ENCODE data around the gene KLHL36. TPM values are rescaled to one million over a fixed set of nuclear protein-coding genes. Genes with fewer than 3 reads are reported as not detected.
"Not testable (repeated sequence)": the region's sequence is repeated elsewhere in the genome, so short reads cannot be mapped to it uniquely, and the experiment has no call there.

Gene KLHL36
- total and polyA plus RNA-seq, 10 donors = 17.8 to 93.6 (median 66.9) TPM

DNA sequence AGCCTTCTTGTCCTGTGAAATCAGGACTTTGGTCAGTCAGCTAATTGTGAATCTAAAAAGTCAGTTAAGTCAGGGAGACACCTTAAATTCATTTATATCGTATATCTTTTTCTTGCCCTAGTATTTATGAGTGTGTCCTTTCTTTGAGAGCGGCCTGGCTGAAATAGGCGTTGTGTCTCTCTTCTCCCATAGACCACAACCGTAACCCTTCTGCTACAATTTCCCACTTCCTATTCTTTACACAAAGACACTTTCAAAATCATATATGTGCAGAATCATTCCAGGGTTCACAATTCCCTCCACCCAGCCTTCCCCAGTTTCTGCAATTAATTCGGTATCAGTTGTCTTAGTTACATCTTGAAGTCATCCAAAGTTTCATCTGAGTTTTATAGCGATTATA, 16.4 kb upstream of the KLHL36 start:
- WGBS, 5 donors = 46 to 70% (median 59%) methylated on average over 6 of the region's 6 CpGs
- intact Hi-C loops (cut with DNase I; ENCODE audit: low total_unique reads) = no loop called here

DNA sequence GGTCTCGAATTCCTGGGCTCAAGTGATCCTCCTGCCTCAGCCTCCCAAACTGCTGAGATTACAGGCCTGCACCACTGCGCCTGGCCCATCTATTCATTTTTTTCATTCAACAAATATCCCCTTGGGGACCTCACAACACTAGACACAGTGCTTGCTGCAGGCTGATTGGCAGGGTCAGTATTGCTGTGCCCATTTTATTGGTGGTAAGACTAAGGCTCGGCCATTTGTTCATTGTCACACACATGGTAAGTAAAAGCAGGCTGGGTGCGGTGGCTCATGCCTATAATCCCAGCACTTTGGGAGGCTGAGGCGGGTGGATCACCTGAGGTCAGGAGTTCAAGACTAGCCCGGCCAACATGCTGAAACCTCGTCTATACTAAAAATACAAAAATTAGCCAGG, 15.4 kb upstream of the KLHL36 start:
- DNase-seq; H3K27ac ChIP-seq; H3K4me3 ChIP-seq; intact Hi-C loops (cut with DNase I; ENCODE audit: low total_unique reads); H3K9me3 ChIP-seq; H3K36me3 ChIP-seq; H3K27me3 ChIP-seq (replicated peaks in 1 of 7): not testable (repeated sequence)
- peaks cover 0 to 54% (median 24%) of the 10 kb centered on the region in 6 donors for H3K4me1 ChIP-seq
- WGBS, 5 donors = 92 to 97% (median 96%) methylated on average over 7 of the region's 7 CpGs

More for the DNA sequence above, 16.4 kb upstream of the KLHL36 start:
- Histone ChIP-seq H3K27ac (peak overlapping the region in 3 of 8 donors; percentile 31 to 54 (median 35)), H3K27me3 (replicated peaks in 1 of 7) (no peaks in the 10 kb centered on the region), H3K36me3 (no peaks in the 10 kb centered on the region), H3K4me1 (peaks cover 0 to 45% (median 24%) of the 10 kb centered on the region in 6 donors), H3K4me3 (no peak overlapping the region), H3K9me3 (no peaks in the 10 kb centered on the region)
- TF ChIP-seq, protein P1, sequence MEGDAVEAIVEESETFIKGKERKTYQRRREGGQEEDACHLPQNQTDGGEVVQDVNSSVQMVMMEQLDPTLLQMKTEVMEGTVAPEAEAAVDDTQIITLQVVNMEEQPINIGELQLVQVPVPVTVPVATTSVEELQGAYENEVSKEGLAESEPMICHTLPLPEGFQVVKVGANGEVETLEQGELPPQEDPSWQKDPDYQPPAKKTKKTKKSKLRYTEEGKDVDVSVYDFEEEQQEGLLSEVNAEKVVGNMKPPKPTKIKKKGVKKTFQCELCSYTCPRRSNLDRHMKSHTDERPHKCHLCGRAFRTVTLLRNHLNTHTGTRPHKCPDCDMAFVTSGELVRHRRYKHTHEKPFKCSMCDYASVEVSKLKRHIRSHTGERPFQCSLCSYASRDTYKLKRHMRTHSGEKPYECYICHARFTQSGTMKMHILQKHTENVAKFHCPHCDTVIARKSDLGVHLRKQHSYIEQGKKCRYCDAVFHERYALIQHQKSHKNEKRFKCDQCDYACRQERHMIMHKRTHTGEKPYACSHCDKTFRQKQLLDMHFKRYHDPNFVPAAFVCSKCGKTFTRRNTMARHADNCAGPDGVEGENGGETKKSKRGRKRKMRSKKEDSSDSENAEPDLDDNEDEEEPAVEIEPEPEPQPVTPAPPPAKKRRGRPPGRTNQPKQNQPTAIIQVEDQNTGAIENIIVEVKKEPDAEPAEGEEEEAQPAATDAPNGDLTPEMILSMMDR (IDR thresholded peaks at IDR 0.05 in 8 of 11, conservative IDR thresholded peaks at IDR 0.05 in 3 of 11) = no peak
- no peak for TF ChIP-seq POLR2AphosphoS5 (IDR thresholded peaks at IDR 0.05)
- no peak for TF ChIP-seq POLR2A (IDR thresholded peaks at IDR 0.05)
- DNase-seq = no peak

DNA sequence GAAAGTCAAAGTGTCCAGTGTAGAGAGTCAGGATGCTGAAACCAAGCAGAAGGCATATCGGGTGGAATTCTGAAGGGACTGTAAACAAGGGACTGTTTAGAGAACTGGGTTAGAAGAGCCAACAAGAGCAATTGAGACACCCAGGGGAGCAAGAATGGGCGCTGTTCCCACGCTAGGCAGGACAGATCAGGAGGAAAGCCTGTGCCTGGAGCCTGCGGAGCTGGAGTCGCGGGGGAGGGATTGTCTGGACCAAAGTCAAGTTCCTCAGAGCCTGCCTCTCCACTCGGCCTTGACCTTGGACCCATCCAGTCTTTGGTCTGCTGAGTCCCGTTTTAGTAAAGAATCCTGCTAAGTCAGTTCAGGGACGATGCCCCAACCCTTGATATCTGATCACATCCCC, 14.7 kb upstream of the KLHL36 start:
- peak in 2 of 3 donors; percentile 21 to 44 for TF ChIP-seq POLR2AphosphoS5 (IDR thresholded peaks at IDR 0.05)
- TF ChIP-seq, protein P1 (IDR thresholded peaks at IDR 0.05 in 8 of 11, conservative IDR thresholded peaks at IDR 0.05 in 3 of 11) = no peak
- peak overlapping the region in 2 of 8 donors; percentile 15 to 17 for H3K27ac ChIP-seq
- WGBS, 5 donors = 59 to 73% (median 68%) methylated on average over 9 of the region's 9 CpGs
- no peaks in the 10 kb centered on the region for H3K27me3 ChIP-seq (replicated peaks in 1 of 7)
- H3K36me3 ChIP-seq = no peaks in the 10 kb centered on the region
- H3K4me1 ChIP-seq = peaks cover 0 to 55% (median 22%) of the 10 kb centered on the region in 6 donors
- intact Hi-C loops (cut with DNase I; ENCODE audit: low total_unique reads) = no loop called here
- no peaks in the 10 kb centered on the region for H3K9me3 ChIP-seq
- H3K4me3 ChIP-seq = no peak overlapping the region
- DNase-seq = no peak

DNA sequence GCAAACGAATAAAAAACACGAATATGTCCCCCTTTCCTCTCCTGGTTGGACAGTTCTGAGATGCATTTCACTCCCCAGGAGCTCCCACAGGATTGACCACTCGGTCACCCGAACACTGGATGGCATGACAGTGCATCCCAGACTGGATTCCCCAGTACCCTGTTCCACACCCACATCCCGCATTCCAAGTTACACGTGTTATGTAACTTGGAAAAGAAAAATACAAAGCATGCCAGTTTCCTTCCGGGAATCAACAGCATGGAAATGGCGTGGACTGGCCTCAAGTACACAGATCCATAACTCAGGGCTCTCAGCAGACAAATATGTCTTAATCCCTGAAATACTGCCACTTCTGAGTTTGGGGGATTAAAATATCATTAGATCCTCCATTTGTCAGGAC, 12.6 kb upstream of the KLHL36 start:
- intact Hi-C loops (cut with DNase I; ENCODE audit: low total_unique reads) = no loop called here
- WGBS, 5 donors = 64 to 90% (median 81%) methylated on average over 8 of the region's 8 CpGs
- Histone ChIP-seq H3K36me3 (no peaks in the 10 kb centered on the region), H3K27me3 (replicated peaks in 1 of 7) (no peaks in the 10 kb centered on the region), H3K9me3 (no peaks in the 10 kb centered on the region), H3K27ac (no peak overlapping the region), H3K4me3 (no peak overlapping the region), H3K4me1 (peaks cover 5 to 61% (median 32%) of the 10 kb centered on the region in 6 donors)
- DNase-seq = no peak
- TF ChIP-seq POLR2A (IDR thresholded peaks at IDR 0.05) (no peak), POLR2AphosphoS5 (IDR thresholded peaks at IDR 0.05) (no peak)
- TF ChIP-seq, protein P1 (IDR thresholded peaks at IDR 0.05 in 8 of 11, conservative IDR thresholded peaks at IDR 0.05 in 3 of 11) = no peak

DNA sequence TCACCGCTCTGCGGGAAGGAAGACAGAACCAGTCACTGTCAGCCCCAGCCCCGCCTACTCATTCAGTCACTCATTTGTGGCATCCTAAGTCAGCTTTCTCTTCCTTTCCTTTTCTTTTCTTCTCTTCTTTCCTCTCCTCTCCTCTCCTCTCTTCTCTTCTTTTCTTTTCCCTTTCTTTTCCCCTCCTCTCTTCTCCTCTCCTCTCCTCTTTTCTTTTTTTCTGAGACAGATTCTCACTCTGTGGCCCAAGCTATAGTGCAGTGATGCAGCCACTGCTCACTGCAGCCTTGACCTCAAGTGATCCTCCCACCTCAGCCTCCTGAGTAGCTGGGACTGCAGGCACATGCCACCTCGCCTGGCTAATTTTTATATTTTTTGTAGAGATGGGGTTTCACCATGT, 10.6 kb upstream of the KLHL36 start:
- Histone ChIP-seq H3K4me3 (no peak overlapping the region), H3K27me3 (replicated peaks in 1 of 7) (no peaks in the 10 kb centered on the region), H3K4me1 (peaks cover 24 to 61% (median 36%) of the 10 kb centered on the region in 6 donors), H3K9me3 (no peaks in the 10 kb centered on the region), H3K27ac (no peak overlapping the region), H3K36me3 (no peaks in the 10 kb centered on the region)
- intact Hi-C loops (cut with DNase I; ENCODE audit: low total_unique reads) = no loop called here
- no peak for DNase-seq
- 81 to 94% (median 84%) methylated on average over 4 of the region's 4 CpGs for WGBS, 5 donors
- TF ChIP-seq, protein P1 (IDR thresholded peaks at IDR 0.05 in 8 of 11, conservative IDR thresholded peaks at IDR 0.05 in 3 of 11) = no peak
- TF ChIP-seq POLR2A (IDR thresholded peaks at IDR 0.05) (no peak), POLR2AphosphoS5 (IDR thresholded peaks at IDR 0.05) (no peak)

All from spleen (tissue), 11 donors.